ENCODE data around the gene CXCL10. TPM values are rescaled to one million over a fixed set of nuclear protein-coding genes. Genes with fewer than 3 reads are reported as not detected.

The CXCL10 gene
- total and polyA plus RNA-seq, 9 of the 15 experiments (the other 6 are each of a cell fraction or from before 2014, with no cell fraction given): 0.06 to 0.18 (median 0.08) TPM; not detected in 6

GRCh38 chr4:76061421-76061820 is 38.1 kb upstream of the CXCL10 start:
- CTCF ChIA-PET (ENCODE audit: low intra/inter-chr PET ratio): no interaction called here
- ATAC-seq (no peak), DNase-seq (ENCODE audit: extremely low read depth in 1 of 4, low spot score in 3 of 4) (no peak), FAIRE-seq (no peak)
- no peaks in the 10 kb centered on the region for H3K79me2 ChIP-seq (ENCODE audit: control insufficient read depth, insufficient read depth, low read length)
- H3K36me3 ChIP-seq (ENCODE audit: control insufficient read depth, insufficient read depth, low read length): no peaks in the 10 kb centered on the region
- no peak overlapping the region for H2AFZ ChIP-seq (ENCODE audit: low read depth, low read length)
- no peak overlapping the region for H3K9ac ChIP-seq (ENCODE audit: insufficient read depth in 1 of 2, low read depth in 2 of 2, low read length in 2 of 2)
- no peak overlapping the region for H3K27ac ChIP-seq (ENCODE audit: extremely low read depth, low read depth, low read length)
- no peaks in the 10 kb centered on the region for H3K9me1 ChIP-seq (ENCODE audit: control insufficient read depth, insufficient read depth, low read length)
- no peak overlapping the region for H3K4me3 ChIP-seq
- in situ Hi-C loops (cut with MboI): no loop called here
- TF ChIP-seq TRIM24 (IDR thresholded peaks at IDR 0.05) (no peak), SUPT5H (IDR thresholded peaks at IDR 0.05) (no peak), ARID4B (CRISPR knock-in tag; IDR thresholded peaks at IDR 0.05) (no peak), CXXC5 (CRISPR knock-in tag; IDR thresholded peaks at IDR 0.05) (no peak), THRB (CRISPR knock-in tag; conservative IDR thresholded peaks at IDR 0.05) (no peak), ETS2 (tag; IDR thresholded peaks at IDR 0.05; ENCODE audit: borderline replicate concordance, poor library complexity, severe bottlenecking) (no peak), ZNF408 (CRISPR knock-in tag; IDR thresholded peaks at IDR 0.05; ENCODE audit: low read depth) (no peak), NR2C2 (CRISPR knock-in tag; IDR thresholded peaks at IDR 0.05) (no peak), NR2C2 (tag; IDR thresholded peaks at IDR 0.05) (no peak), E2F3 (CRISPR knock-in tag; IDR thresholded peaks at IDR 0.05) (no peak), PCBP1 (IDR thresholded peaks at IDR 0.05; ENCODE audit: low read depth, low read length, poor library complexity, severe bottlenecking) (no peak), RHOXF2B (CRISPR knock-in tag; conservative IDR thresholded peaks at IDR 0.05) (no peak), PRPF4 (IDR thresholded peaks at IDR 0.05; ENCODE audit: insufficient read depth, low read depth, low read length, poor library complexity, severe bottlenecking) (no peak), PYGO2 (tag; IDR thresholded peaks at IDR 0.05) (no peak), ZFP1 (CRISPR knock-in tag; IDR thresholded peaks at IDR 0.05) (no peak)
- H3K4me2 ChIP-seq (ENCODE audit: insufficient read depth, low read length): no peak overlapping the region
- no TSS peak for BruUV-seq (replicated peaks)
- no peaks in the 10 kb centered on the region for H3K4me1 ChIP-seq (replicated peaks in 1 of 2; ENCODE audit: control insufficient read depth in 2 of 2, insufficient read depth in 2 of 2, low read length in 2 of 2)
- intact Hi-C loops (cut with micrococcal nuclease): no loop called here
- H4K20me1 ChIP-seq (replicated peaks; ENCODE audit: control insufficient read depth, insufficient read depth, low read length): no peaks in the 10 kb centered on the region
- H3K9me3 ChIP-seq (replicated peaks; ENCODE audit: control insufficient read depth, insufficient read depth, low read depth, low read length): no peaks in the 10 kb centered on the region
- H3K27me3 ChIP-seq (ENCODE audit: control insufficient read depth in 2 of 2, insufficient read depth in 2 of 2, low read length in 2 of 2): no peaks in the 10 kb centered on the region
- POLR2A ChIA-PET: interaction anchor here (0.6 kb wide), 1 partner anchor 44 kb away, joined by 3 read pairs; no protein-coding TSS in a partner anchor
- WGBS (ENCODE audit: insufficient coverage, low coverage, missing lambda C conversion rate): 25% methylated on average over 1 of the region's 1 CpG

Data from K562 (cell line).